Spleen (tissue), 7 donors: ENCODE data around the gene KLHL24.

Experiments used
- POLR2A ChIP-seq, 3 donors: fragments of 450-650 bp; IDR thresholded peaks; one replicate each; pipeline ENCODE4 v1.5.1; 2017; ENCODE audit warnings: antibody characterized with exemption in 3 of 3, mild to moderate bottlenecking in 1 of 3
- POLR2AphosphoS5 ChIP-seq, 3 donors: sonication (generic); formaldehyde crosslinking; IDR thresholded peaks; one replicate each; pipeline ENCODE4 v1.5.1; 2017; ENCODE audit warnings: antibody characterized with exemption in 3 of 3
- TF ChIP-seq, protein P1 (sequence below), 11 experiments: fragments of 200-600 bp in 7 of 11; fragments of 450-650 bp in 4 of 11; sonication (generic) in 4 of 11; IDR thresholded peaks in 8 of 11; conservative IDR thresholded peaks in 3 of 11; 1 replicate in 7 of 11; 2 replicates in 4 of 11; pipeline versions ENCODE4 v1.4.0 to v1.8.0; 2016 to 2021; ENCODE audit warnings: antibody characterized with exemption in 11 of 11, inconsistent platforms in 4 of 11, mild to moderate bottlenecking in 1 of 11
- donor health status: DM: no; HTN: no; CAD: no; lungs with moderate emphysema.
- donor health status: DM: no; HTN: no; CAD: no.
- donor health status: DM: no; HTN: no; CAD: no.

- TF ChIP-seq POLR2A (IDR thresholded peaks at IDR 0.05) (no peak), POLR2AphosphoS5 (IDR thresholded peaks at IDR 0.05) (no peak)
- TF ChIP-seq, protein P1, sequence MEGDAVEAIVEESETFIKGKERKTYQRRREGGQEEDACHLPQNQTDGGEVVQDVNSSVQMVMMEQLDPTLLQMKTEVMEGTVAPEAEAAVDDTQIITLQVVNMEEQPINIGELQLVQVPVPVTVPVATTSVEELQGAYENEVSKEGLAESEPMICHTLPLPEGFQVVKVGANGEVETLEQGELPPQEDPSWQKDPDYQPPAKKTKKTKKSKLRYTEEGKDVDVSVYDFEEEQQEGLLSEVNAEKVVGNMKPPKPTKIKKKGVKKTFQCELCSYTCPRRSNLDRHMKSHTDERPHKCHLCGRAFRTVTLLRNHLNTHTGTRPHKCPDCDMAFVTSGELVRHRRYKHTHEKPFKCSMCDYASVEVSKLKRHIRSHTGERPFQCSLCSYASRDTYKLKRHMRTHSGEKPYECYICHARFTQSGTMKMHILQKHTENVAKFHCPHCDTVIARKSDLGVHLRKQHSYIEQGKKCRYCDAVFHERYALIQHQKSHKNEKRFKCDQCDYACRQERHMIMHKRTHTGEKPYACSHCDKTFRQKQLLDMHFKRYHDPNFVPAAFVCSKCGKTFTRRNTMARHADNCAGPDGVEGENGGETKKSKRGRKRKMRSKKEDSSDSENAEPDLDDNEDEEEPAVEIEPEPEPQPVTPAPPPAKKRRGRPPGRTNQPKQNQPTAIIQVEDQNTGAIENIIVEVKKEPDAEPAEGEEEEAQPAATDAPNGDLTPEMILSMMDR (IDR thresholded peaks at IDR 0.05 in 8 of 11, conservative IDR thresholded peaks at IDR 0.05 in 3 of 11): no peak
Observed at GRCh38 chr3:183699238-183699947, 64.0 kb downstream of the KLHL24 start.
